HG02885 (cell line): ENCODE measurements around the gene SYTL3.
A peak's percentile ranks its signal among the peaks of the same experiment; 100 is the strongest.
"Not testable (repeated sequence)": the region's sequence is repeated elsewhere in the genome, so short reads cannot be mapped to it uniquely, and the experiment has no call there.

Source experiments
- ATAC-seq: cut with Tn5 transposase; IDR thresholded peaks from one replicate; pipeline ENCODE4 v1.9.1; 2021; ENCODE audit warnings: mild to moderate bottlenecking; ENCODE audit not compliant: unreplicated experiment, poor library complexity

SYTL3 gene

DNA sequence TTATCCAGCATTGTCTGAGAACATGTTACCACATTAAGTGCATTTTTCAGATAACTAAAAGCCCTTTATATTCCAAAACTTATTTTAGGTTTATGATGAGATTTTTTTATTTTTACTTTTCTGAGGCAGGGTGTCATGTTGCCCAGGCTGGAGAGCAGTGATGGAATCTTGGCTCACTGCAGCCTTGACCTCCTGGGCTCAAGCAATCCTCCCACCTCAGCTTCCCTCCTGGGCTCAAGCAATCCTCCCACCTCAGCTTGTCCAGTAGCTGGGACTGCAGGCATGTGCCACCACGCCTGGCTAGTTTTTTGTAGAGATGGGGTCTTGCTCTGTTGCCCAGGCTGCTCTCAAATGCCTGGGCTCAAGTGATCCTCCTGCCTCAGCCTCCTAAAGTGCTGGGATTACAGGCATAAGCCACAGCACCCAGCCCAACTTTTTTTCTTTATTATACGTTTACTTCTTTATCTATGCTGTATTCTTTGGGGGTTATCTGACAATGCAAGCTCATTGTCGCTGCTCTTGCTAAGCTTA, 11.5 kb upstream of the SYTL3 start:
- no peak for ATAC-seq

DNA sequence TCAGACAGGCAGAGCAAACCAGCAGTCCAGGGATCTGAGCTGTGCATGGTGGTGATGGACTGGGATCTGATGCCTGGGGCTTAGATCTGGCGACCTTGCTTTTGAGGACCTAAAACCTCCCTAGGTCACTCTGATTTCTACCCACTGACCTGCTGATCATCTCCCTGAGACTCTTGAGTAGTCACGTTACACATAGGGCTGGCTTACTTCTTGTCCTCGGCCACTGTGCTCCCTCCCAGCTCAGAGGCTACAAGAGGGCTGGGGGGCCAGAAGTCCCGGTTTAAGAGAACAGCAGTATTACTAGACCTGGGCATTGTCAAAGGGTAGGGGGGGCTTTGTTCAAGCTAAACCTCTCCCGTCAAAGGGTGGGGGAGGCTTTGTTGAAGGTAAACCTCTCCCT, 10.8 kb upstream of the SYTL3 start:
- ATAC-seq: no peak

DNA sequence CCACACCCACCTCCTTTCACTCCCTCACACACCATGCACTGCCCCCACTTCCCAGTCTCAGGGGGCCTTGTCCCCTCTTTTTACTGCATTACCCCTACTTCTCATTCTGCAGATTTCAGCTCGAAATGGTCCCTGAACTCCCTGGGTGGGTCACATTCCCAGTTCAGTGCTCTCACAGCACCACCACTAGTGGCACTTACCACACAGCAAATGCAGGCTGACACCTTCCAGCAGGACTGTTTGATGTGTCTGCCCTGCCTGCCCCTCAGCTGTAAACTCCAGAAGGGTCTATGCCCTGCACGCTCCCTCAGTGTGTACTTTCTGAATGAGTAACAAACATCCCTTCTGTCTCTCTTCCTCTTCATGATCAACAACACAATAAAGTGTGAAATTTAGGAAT, 9.3 kb upstream of the SYTL3 start:
- ATAC-seq: no peak

DNA sequence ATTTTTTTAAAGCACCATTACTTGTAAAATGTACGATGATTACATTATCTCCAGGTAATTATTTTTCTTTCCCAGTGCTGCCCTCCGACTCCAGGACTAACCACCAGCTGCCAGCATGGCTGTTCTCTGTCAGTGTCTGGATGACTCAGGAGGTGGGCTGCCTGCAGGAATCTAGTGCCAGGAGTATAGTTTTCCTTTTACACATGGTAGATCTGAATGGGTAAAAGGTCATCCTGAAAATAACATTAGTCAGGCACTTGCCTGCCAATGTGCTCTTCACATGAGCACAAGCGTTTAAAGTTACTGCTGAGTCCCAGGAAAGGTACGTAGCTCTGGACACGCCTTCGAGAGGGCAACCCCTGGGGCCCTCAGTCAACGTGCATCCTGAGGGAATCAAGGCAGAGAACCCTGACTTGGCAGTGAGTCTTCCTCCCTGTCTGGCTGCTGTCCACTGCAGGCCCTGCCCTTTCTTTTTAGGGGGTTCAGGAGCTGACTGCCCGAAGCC, 7.7 kb upstream of the SYTL3 start:
- ATAC-seq: no peak

DNA sequence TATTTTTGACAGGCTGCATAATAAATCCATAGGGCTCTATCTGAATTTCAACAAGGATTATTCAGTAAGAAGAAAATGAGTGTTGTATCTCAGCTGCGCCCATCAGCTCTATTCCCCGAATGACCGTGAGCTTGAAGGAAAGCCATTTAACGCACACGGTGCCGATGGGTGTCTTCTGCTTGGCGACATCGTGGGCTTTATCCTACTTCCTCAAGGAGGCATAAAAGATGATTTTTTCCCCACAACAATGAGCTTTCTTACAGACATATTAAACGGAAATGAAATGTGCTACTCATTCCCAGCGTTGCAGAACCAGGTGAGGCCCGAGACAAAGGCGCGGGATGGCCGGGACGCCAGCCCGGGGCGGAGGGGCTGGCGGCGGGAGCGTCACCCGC, 6.0 kb upstream of the SYTL3 start:
- ATAC-seq: no peak

DNA sequence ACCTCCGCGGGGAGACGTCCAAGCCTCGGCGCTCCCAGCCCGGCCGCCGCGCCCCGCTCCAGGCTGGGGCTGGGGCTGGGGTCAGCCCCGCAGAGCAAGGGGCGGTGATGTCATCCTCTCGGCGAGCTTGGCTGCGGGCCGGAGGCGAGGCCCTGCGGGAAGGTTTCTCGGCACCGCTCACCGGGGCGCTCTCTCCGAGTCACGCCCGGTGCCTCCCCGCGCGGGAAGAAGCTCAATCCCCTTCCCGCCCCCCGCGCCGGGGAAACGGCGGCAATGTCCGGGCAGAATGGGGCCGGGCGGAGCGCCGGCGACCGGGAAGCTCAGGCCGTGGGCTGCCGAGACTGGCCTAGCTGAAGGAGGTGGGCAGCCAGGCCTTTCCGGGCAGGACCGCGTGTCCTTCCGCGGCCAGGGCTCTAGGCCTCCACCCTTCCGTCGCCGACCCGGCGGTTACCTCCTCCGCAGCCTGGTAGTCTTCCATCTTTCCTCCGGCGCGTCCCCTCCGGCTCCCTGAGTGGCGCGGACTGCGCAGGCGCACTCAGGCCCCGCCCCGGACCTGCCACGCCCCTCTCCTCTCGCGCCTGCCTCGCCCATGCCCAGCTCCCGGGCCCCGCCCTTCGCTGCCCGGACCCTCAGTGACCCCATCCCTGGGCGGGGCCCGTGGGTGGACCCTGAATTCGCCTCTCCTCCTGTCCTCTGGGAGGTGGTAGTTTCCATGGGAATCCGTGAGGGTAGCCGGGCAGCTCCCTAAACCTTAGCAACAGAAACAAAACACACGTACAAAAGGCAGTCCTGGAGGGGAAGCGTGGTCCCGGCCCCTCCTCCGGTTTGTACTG, 5.4 kb upstream of the SYTL3 start, which contains the start of gene DYNLT1:
Gene DYNLT1 (minus strand): TSS at position 513 of the 833 bp plus-strand sequence. CDS start 35 bp downstream, at position 478.
- peak; percentile 70 for ATAC-seq

DNA sequence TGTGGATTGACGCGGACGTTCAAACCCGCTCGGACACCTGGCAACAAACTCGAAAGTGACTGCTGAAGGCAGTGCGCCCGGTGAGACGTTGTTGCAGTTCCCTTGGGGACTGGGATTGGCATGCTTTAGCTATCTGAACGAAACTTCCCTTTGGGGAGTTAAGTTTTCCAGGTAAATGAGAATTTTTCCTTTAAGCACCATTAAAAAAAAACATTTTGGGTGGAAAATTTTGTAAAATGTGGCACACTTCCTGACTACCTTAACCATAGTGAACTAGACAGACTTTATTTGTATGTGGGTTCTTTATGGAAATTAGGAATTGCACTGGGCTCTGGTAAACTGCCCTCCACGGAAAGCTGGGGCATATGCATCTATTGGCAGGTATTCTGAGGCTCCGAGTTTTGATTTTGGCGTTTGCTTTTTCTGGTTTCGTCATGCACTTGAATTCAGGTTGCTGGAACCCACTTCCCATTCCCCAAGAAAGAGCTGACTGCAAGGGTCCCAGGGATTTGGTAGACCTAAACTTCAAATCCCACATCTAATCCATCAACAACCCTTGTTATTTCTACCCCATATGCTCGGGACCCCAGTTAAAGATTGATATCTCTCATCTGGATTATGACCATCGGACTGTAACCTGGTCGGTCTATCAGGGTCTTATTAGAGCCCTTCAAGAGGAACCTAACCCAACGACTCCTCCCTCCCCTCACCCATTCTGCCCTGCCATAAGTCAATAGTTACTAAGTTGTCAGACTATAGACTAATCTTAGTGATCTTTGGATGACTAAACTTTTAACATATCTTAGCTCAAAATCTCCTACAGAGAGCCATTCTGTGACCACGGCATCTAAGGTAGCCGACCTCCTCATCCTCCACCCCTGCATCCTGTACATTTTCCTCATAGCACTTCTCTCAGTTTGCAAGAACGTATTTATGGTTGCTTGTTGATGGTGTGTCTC, 4.5 kb upstream of the SYTL3 start:
- ATAC-seq: no peak

DNA sequence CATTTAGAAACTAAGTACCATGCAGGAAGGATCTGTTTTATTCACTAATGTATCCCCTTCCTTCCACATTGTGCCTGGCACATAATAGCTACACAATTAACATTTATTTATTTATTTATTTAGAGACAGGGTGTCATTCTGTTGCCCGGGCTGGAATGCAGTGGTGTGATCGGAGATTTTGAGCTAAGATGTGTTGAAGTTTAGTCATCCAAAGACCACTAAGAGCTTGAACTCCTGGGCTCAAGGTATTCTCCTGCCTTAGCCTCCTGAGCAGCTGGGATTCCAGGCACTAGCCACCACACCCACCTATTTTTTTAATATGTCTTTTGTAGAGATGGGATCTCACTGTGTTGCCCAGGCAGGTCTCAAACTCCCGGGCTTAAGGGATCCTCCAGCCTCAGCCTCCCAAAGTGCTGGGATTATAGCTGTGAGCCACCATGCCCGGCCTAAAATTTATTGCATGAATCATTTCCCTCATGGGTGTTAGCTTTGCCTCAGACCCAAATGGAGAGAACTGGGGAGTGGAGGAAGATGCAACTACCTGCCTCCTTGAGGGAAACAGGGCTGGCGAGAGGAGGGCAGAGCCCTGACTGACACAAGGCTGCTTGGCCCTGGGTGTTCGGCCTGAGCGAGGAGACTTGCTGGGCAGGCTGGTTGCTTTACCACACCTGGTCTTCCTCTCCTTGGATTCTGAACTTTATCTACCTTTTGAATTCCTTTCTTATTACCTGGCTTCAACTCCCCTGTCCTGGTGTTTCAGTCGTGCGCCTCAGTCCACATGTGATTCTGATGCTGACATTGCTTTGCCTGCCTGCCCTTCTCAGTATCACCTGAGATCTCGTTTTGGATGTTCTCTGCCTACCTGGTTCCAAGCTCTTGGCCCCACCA, 3.6 kb upstream of the SYTL3 start:
- ATAC-seq: no peak

DNA sequence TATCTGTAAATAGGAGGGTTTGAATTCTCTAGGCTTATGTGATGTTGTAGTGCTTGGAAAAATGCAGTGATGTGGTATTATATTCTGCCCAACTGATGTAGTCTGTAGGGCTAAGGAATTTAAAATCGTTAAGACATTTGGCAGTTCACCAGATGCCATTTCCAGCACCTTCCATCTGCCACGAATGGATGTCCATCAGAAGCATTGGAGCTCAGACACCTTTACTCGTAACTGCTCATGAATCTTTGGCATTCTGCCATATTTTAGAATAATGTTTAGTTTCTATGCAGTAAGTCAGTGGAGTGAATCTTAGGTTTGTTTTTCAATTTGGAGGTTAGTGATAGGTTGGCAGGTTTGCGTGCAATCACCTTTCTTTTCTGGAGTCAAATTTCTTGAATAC, 2.4 kb upstream of the SYTL3 start:
- no peak for ATAC-seq

DNA sequence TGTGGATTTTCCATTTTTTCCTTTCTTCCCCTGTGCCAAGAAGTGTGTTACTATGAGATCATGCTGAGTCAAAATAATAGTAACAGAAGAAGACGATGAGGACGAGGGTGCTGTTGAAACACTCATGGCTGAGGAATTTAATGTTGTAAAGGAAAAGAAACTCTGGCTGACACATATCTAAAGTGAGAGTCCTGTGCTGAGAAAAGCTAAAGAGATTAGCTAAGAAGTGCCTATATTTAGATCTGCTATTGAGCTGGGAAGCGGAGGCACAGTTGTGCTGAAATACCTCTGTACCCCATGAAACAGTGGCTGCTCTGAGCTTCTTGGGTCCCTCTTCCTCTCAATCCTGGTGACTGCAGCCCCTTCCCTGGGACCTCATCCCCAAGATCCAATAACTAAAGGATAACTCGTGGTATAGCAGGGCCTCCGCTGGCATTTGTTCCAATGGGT, 1.1 kb upstream of the SYTL3 start:
- ATAC-seq: peak; percentile 29

DNA sequence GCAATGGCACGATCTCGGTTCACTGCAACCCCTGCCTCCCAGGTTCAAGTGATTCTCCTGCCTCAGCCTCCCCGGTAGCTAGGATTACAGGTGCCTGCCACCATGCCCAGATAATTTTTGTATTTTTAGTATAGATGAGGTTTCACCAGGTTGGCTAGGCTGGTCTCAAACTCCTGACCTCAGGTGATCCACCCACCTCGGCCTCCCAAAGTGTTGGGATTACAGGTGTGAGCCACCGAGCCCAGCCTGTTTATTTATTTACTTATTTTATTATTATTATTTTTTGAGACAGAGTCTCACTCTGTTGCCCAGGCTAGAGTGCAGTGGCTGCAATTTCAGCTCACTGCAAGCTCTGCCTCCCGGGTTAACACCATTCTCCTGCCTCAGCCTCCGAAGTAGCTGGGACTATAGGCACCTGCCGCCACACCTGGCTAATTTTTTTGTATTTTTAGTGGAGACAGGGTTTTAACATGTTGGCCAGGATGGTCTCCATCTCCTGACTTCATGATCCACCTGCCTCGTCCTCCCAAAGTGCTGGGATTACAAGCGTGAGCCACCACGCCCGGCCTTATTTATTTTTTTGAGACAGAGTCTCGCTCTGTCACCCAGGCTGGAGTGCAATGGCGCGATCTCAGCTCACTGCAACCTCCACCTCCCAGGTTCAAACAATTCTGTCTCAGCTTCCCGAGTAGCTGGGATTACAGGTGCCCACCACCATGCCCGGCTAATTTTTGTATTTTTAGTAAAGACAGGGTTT, 2.3 kb downstream of the SYTL3 start:
- ATAC-seq: not testable (repeated sequence)

DNA sequence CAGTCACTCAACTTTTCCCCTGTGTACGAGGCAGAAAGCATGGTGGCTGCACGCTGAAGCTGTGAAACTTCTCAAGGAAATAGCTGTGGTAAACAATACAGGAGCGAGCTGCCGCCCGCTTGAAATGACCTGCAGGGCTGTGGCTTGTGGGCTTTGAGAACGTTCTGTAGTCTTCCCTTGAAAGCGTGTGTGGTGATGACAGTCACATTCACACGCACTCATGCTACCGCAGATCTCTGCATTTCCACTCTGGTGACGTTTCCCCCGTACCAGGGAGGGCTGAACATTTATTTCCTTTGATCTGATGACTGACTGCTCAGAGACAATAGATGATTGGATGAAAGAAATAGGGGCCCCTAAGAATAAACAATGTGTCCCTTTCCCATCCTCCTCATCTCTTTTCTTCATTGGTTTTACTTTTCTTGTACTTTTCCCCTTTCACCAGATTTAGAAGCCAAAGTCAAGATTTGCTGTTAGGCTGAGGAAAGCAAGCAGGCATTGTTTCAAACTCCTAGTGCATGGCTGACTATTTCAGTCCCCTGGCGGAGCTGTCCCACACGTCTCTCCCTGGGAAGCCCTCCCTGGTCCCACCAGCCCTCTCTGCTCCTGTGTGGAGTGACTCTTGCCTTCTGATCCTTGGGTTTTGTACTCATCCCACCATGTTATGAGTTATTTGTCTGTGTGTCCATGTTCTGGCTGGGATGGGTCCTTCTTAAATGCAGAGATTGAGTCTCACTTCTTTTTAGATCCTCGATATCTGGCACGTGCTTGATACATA, 3.9 kb downstream of the SYTL3 start:
- ATAC-seq: peak; percentile 73

DNA sequence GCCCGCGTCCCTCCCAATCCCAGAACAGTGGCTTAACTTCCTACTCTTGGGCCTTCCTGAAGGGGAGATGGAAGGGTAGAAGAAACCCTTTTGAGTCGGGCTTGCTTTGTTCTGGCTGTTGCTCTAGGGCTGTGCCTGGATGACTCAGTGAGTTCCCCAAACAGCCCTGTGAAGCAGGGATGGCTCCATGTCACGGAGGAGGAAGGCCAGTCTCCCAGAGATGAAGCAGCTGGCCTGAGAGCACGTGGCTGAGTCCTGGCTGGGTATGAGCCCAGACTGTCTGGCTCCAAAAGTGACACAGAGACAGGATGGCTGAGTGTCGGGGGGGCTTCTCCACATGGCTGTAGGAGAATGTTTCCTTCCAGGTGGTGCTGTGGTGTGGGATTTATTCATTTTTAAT, 4.6 kb downstream of the SYTL3 start:
- ATAC-seq: no peak

DNA sequence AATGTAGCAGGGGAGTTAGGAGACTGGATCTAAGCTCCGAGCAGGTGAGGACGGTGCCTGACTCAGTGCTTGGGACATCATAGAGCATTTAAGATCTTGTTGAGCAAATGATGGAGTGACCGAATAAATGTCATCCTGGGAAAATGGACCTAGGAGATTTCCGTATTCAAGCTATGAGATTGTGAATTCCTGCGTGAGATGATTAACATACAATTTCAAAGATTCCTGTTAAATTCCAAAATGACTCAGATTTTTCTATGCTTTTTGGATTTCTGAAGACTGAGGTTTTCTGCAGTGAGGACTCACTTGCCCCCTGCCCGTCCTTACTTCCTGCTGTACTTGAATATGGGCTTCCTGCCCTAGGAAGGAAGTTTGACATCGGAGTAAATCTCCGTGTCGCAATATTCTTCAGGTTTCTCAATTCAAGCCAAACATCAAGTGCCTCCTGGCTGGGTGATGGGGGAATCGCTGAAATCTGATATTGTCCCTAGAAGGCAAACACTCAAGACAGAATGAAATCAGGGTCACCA, 5.2 kb downstream of the SYTL3 start:
- no peak for ATAC-seq

DNA sequence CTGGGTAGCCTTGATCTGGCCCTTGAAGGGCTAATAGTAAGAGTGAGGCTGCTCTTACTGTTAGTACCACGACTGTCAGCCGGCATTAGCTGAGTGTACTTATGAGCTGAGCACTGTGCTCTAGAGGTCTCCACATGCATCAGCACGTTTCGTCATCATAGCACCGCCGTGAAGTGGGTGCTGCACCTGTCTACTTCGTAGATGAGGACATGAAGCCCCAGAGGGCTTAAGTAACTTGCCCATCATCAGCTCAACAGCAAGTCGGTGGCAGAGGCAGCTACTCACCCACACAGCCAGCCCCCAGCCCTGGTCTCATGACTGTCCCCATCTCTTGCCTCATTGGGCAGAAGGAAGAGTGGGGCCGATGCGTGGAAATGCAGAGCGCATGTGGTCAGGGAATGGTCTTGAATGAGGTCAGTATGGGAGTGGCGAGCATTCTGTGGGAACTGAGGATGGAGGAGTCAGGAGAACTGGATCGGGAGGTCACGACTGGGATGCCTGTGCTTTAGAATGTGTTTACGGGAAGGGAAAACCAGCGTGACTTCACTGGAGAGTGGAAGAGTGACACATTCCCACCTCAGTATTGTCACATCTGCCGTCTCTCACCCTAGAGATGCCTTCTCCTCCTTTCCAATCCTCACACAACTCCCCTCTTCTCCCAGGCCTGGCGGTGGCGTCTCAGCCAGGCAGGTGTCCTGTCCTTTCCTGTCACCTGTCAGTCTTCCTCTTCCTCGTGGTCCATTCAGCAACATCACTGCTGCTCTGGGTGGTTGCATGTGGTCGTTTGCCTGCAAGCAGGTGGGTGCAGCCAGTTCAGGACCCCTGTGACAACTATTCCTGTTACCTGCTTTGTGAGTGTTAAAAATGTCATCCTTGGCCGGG, 6.0 kb downstream of the SYTL3 start:
- no peak for ATAC-seq

DNA sequence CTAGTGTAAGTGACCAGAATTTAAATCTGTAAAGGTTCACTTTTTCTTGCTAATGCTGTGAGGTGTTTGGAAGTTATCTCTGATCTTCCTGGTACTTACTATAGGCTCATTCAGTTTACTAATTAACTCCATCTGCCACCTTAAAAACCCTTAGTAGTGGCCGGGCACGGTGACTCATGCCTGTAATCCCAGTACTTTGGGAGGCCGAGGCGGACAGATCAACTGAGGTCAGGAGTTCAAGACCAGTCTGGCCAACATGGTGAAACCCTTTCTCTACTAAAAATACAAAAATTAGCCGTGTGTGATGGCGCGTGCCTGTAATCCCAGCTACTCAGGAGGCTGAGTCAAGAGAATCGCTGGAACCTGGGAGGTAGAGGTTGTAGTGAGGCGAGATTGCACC, 7.1 kb downstream of the SYTL3 start:
- not testable (repeated sequence) for ATAC-seq

DNA sequence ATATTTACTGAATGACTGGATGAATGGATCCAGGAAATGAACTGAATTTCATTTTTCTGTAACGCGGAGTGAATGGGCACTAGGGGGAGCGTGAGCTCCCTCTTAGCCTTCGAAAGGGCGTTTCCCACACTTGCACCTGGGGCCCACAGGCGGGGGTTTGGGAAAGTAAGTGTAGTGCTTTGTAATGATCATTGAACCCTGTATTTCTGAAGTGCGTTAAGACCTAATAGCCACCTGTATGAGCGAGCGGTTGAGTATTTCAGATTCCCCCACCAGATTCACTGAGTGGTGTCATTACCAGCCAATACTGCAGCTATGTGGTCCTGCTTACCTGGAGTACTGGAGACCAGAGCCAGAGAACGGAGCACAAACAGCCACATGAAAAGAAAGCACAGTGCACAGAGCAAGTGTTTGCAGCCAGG, 10.5 kb downstream of the SYTL3 start:
- ATAC-seq: no peak
